Pulmonary artery endothelial cell (primary cell): Measurements from ENCODE around the gene GHDC. TPM values are rescaled to one million over a fixed set of nuclear protein-coding genes. Genes with fewer than 3 reads are reported as not detected.

Experiments used
- DNase-seq: peaks from one replicate; pipeline ENCODE4 v3.0.0-alpha.2; 2011; ENCODE audit warnings: low read depth, low spot score
- total RNA-seq: library from RNA; depleted of rRNA; stranded (reverse); fragments of >200 nt; gene quantifications from 2 replicates; pipeline ENCODE4 v1.2.3, GENCODE V29; 2014

GHDC gene
- total RNA-seq, 1 donor from 2014 or later = 16.2 TPM

DNA sequence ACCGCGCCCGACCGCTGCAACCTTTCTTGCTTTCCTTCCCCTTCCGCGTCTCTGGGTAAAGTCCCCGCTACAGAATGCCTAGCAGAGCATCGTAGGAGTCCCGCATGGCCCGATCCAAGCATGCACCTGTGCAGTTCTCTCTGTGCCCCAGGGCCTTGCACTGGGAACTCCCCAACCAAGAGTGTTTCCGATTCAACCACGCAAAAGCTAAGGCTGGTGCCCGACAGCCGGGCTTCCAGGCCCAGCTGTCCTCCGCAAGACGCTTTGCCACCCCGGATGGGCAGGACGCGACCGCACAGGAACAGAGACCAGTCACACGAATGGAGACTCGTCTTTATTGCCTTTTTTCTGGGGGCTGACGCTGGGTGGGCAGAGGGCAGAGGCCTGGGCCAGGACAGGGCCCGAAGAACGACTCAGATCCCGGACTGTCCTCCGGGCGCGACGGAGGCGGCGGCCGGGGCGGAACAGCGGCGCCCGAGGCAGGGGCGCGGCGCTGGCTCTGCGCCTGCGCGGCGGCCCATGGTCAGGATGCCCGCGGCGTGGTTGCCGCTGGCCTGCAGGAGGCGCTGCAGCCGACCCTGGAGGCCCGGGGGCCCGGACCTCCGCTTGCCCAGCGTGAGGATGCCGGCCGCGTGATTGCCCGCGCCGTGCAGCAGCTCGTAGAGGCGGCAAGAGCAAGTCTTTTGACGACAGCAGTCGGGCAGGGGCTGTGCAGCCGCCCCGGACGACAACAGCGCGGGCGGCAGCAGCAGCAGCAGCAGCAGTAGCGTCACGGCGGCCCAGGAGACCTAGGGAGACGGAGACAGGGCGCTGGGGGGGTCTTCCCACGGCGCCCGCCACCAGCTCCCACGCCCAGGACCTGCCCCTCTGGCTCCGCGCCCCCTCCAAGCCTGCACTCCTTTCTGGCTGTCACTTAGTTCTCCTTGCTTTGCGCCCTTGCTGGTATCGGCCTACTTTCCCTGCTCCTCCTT lies 10.3 kb downstream of the GHDC start:
- peak; percentile 17 for DNase-seq

DNA sequence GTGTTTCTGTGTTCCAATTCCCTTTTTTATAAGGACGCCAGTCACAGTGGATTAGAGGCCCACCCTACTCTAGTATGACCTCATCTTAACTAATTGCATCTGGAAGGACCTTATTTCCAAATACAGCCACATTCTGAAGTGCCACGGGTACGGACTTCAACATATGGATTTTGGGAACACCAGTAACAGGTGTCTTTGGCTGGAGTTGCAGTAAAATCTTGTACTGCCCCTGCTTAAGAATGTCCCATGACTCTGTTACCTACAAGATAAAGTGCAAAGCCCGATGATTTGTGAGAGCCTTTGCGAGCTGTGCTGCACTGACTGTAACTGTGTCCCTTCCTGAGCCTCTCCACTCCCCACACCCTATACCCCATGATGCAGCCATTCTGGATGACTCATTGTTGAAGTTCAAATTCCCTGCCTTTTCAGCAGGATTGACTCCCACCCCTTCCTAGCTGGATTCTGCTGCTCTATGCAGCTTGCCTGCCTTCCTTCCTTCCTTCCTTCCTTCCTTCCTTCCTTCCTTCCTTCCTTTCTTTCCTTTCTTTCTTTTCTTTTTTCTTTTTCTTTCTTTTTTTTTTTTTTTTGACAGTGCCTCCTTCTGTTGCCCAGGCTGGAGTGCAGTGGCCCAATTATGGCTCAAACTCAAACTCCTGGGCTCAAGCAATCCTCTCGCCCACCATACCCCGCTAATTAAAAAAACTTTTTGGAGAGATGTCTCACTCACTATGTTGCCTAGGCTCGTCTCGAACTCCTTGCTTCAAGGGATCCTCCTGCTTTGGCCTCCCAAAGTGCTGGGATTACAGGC lies 11.2 kb downstream of the GHDC start:
- no peak for DNase-seq

DNA sequence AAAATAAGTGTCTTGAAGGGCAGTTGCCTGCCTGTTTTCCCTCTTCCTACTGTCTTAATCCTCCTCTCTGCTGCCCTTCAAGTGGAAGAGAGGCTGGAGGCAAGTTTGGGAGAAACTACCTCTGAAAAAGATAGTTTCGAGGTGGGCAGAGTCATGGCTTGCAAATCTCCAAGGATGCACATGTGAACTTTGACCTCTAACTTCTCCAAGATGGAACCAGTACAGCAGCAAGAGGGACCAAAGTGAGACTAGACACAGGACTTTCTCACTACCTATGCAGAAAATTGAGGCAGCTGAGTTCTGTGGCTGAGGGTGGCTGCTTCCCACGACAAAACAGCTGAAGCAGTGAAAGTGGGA lies 12.5 kb downstream of the GHDC start:
- DNase-seq = no peak

DNA sequence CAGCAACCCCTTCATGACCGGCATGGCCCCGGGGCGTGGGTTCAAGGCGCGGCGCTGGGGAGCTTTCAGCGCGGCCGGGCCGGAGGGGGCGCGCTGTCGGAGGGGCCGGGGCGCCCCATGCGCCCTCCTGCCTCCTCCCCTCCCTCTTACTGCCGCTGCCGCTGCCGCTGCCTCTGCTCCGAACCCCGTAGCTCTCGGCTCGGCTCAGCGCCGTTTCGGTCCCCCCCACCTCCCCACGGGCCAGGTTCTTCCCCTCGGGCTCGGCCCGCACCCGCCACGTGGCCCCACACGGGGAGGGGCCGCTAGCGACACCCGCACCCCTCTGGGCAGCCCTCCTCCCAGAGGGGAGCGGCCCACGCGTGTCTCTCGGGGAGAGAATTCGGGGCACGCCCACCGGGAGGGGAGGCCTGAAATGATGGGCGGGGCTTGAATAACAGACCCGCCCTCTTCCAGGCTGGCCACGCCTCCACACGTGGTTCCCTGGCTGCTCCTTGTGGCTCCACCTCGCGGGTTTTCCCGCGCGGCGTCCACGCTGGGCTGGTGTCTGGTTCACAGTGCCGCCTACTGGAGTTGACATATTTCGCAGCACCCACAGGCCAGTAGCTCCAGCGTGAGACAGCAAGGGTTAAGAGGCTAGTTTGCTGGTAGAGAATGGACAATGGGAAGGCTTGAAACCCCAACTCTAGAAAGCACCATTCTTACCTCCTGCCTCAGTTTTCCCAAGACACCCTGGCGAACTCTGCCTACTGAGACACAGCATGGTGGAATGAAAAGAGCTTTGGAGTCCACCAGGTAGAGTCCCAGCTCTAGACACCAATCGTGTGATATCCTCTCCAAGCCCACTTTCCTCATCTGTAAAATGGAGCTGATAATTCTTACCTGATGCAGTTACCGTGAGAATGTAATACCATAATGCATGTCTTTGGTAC lies 13.1 kb downstream of the GHDC start, which contains the start of gene KCNH4:
KCNH4 (minus strand) TSS at position 221 of the 929 bp plus-strand sequence; CDS start at position 24, 197 bp downstream.
- peak; percentile 32 for DNase-seq

DNA sequence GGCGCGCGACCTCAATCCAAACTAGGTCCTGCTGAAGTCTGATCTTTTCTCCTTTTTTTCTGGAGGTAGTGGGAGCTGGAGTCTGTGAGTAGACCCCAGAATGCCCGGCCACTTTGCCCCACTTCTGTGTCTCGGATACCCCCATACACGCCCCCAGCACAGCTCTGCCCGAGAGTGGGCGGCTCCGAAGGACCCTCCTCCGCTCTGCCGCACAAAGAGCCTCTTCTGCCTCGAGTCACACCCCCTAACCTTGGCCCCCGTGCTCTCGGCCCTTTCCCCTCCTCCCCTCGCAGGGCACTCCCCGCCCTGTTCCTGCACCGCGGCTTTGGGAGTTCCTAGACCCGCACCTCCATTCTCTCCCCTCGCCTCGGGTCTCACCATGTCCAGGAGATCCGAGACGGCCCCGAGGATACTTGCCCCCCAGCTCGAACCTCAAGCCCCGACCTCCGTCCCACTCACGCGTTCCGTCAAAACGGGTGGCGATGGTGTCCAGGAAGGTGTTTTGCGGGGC lies 13.8 kb downstream of the GHDC start:
- no peak for DNase-seq

DNA sequence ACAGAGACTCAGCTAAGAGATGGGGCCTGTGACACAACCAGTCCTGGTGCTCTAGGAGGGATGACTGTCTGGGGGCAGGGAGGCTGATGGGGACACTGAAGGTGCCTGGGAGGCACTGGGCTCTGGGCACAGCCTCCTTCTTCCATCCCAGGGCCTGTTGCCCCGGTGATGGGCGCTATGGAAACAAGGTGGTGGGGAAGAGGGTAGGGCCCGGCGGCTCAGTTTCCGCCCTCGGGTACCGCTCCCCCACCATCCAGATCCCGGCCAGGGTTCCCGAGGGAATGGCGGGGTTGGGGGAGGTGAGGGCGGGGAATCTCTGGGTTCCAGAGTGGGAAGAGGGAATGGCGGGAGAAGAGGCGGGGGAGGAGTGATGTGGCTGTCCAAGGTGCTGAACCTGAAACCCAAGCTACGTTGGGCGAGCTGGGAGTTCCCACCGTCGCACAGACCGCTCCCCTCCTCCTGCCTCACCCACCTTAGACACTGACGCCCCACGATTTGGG lies 14.3 kb downstream of the GHDC start:
- DNase-seq = no peak

DNA sequence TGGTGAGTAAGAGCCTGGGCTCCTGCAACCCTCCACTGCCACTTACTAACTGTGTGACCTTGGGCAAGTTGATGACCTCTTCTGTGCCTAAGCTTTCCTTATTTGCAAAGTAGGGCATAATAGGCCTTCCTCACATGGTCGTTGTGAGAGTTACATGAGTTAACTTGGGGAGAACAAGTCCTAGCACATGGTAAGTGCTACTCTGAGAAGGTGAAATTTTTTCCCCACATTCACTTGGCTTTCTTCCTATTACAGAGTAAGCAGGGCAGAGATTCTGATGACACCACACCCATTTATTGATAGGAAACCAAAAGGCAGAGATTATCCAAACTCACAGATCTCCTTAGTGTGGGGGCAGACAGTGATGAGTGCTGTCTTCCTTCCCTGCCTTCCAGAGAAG lies 15.0 kb downstream of the GHDC start:
- no peak for DNase-seq

DNA sequence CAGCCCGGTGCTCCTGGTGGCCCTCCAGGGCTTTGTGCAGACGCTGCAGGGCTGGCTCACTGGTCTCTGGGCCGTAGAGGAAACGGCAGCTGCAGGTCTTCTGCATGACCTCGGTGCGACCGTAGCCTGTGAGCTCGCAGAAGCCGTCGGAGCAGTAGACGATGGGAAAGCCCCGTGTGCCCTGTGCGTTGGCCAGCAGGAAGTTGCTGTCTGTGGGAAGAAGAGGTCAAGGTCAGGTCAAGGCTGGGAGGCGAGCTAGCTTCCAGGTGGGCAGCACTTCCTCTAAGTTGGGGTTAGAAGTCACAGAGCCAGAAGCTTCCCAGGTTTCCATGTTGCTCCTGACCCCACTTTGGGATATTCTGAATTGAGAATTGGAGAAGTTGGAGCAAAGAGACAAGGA lies 15.5 kb downstream of the GHDC start:
- DNase-seq = no peak

DNA sequence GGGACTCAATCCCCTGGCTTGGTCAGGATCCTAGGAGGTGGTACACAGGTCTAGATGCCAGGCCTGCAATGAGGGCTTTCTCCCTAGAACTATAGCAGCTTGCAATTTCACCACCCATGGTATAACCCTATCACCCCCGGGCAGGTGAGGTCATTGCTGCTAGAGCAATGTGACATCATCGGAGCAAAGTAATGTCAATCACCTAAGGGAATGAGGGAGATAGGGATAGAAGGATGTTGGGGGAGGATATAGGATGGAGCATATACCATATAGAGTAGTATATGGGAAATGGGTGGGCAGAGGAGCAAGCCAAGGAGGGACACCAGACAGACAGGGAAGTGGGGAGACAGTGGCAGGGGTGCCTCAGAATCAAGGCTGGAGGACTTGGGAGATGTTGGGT lies 16.6 kb downstream of the GHDC start:
- no peak for DNase-seq

DNA sequence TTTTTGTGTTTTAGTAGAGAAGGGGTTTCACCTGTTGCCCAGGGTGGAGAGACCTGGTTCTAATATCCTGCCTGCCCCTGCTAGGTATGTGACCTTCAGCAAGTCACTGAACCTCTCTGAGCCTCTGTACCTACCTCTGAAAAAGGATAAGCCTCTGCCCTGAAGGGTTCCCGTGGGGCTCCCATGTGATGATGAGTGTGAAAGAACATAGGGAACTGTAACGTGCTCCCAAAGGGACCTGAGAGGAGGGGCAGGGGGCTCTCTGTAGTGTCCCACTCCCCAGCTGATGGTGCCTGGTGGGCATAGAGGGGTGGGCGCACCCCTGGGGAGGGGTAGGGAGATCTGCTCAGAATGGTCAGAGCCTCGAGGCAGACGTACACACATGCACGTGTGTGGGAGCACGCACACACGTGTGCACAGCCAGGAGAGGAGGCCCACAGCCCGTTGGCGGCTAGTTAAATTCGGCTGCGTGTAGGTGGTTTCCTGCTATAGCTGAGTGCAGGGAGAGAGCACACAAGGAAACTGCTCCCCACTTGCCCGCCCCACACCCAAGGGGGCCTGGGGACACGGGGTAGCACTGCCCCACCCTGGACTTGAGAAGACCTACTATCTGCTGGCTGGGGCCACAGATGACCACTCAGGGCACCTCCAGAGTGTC lies 20.0 kb downstream of the GHDC start:
- DNase-seq = no peak

DNA sequence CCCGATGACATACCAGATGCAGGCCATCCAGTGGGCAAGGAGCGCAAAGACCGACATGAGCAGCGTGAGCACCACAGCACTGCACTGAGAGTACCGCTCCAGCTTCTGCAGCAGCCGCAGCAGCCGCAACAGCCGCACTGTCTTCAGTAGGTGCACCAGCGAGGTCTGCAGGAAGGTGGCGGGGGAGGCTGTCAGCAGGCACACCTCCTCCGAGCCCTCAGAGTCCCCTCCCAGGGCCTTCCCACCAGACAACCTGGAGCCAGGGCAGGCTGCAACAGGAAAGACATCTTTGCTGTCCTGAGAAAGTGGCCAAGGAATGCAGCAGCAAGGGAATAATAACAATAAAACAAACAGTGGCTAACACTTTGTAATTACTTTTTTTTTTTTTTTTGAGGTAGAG lies 22.5 kb downstream of the GHDC start:
- DNase-seq = no peak

DNA sequence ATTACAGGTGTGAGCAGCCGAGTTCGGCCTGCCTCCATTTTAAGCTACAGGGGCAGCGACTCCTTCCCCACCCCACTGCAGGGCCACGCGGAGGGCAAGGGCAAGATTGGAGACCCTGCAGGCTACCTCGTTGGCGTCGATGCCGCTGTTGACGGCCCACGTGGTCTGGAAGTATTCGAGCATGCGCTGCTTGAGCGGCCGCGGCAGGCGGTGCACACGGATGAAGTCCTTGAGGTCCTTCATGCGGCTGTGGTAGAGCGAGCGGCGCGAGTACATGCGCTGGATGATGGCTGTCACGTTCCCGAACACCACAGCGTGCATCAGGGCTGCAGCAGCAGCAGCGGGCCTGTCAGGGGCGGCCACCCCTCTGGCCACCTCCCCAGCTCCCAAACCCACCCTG lies 24.9 kb downstream of the GHDC start:
- no peak for DNase-seq

DNA sequence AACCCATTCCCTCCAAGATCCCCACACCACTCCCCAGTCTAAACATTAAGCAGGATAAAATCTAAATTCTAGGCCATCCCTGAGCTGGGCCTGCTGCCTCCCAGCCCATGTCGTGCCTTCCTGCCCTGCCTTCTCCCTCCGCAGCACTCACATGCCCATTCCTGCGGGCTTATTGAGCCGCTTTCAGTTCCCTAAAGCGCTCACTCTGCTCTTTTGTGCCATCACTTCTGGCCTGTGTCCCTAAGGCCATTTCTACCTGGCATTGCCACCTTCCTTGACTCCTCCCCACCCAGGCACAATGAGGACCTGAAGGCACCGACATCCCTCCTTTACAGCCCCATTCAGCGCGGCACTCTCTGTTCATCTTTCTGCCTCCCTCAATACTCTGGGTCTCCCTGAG lies 26.5 kb downstream of the GHDC start:
- DNase-seq = no peak

DNA sequence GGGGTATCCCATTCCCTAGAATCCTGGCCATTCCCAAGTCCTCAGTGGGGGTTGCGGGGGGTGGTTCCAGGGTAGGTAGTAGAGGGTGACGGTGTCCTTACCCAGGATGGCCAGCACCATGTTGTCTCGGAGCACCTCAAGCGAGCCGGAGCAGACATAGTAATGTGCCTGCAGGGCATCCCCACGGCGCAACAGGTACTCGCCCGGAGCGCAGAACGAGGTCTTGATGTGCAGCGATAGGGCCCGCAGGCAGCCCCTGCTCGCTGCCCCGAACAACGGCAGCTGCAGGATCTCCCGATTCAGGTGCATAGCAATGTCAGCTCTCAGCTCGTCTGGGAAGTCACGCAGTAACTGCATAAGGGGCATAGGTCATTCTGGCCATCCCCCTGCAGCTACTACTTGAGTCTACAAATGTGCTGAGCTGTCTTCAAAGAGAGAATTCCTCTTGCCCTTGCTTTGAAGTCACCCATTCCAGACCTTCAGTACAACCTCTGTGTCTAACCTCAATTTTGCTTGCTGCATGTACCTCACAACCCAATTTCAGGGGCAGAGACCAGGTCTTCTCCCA lies 28.0 kb downstream of the GHDC start:
- DNase-seq = no peak

DNA sequence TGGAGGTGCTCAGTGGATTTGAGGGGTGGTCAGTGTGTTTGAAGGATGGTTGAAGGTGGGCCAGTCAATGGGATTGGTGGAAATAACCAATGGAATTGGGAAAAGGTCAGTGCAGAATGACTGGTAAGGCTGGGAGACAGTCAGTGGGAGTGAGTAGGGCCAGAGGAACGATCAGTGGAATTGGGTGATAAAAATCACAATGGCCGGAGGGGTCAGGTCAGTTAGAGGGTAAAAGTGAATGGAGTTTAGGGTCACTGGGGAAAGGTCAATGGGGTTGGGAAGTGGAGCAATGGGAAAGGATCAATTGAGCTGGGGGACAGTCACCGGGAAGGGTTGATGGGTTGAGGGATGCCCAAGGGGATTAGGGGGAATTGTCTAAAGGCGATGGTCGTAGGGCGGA lies 28.5 kb downstream of the GHDC start:
- DNase-seq = no peak

DNA sequence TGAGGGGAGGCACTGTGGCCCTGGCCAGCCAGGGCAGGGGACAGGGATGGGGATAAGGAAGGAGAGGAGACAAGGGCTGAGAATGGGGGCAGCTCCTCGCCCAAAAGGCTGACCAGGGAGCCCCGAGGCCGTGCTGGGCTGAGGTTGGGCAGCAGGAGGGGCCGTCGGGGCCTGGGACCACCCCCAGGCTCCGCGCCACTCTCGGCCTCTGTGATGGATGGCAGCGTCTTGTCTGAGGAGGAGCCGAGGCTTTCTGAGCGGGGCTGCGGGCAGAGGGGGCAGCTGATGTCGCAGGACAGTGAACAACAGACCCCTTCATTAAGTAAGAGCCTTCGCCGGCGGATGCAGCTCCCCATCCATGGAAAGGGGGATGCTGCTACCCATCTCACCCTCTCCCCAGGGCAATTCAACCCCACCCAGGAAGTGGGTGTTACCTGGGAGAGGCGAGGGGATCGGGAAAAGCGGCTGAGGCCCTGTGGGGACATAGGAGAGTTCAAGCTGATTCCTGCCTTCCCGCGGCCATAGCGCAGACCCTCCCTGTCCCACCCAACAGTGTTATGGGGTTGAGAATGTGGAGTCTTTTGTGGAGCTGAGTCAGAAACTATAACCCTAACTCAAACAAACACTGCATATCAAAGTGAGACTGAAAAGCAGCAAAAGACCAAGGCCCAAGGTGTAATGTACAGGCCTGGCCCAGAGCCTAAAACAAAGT lies 30.4 kb downstream of the GHDC start:
- no peak for DNase-seq

DNA sequence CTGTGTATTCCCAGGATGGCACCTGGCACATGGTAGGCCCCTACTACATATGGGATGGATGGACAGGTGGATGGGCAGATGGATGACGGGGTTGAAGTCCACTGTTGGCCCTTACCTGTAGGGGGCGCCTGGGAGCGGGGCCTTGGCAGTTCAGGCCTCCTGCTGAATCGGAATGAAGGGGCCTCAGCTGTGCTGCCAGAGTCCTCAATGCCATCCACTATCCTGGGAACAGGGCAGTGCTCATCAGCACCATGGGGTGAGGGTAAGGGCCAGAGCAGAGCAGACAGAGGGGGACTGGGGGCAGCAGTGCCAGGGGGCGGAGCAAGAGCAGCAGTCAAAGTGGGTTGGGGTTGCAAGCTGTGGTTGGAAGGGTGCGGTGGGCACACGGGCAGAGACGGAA lies 31.2 kb downstream of the GHDC start:
- no peak for DNase-seq

DNA sequence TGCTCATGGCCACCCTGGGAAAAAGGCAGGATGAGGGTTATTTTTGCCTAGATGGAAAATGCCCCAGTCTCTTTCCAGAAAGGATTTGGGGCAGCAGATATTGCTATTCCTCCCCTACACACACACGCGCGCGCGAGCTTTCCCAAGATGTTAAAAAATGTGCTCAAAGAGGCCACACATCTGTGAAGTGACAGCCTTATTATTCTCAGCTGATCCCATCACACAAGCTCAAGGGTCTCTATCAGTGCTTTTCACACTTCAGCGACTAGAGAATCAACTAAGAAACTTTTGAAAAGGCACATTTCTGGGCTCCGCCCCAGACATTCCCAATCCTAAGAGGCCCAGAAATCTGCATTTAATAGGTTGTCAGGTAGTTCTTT lies 33.8 kb downstream of the GHDC start:
- DNase-seq = no peak

DNA sequence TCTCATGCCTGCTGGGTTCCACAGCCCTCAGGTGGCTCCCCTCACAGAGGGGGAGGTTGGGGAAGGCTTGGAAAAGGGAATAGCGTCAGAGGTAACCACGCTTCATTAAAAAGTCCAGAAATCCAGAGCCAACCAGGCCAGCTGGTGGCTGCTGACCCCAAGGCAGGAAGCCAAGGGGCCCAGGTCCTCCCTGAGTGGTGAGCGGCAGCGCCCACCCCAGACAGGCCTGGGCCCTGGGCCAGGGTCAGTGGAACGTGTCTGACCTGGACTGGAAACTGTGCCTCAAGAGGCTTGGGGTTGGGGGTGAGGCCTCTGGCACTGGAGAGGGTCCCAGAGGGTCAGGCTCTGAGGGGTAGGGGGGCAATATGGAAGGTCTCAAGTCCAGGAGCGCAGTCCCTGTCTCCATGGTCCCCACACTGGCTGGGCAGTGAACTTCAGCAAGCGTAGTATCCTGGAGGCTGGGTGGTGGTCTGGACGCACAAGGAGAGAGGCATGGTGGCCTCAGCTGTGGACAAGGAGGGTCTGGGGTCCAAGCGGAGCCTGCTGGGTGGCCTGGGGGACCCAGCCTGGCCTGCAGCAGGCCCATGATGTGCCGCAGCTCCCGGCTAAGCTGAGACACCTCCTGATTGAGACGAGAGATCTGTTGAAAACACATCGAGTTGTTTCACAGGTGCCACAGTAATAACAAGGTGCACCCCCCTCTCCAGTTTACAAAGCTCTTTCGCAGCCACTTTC lies 34.3 kb downstream of the GHDC start:
- no peak for DNase-seq
